OCI-LY7 (cell line): ENCODE measurements around the gene BMAL1. TPM values are rescaled to one million over a fixed set of nuclear protein-coding genes. Genes with fewer than 3 reads are reported as not detected.

ENCODE experiments used
- BruUV-seq: library from RNA; stranded (reverse); fragments of 400-500 nt; replicated peaks from 2 replicates; lab custom pipeline; 2021; lab: Mats Ljungman, UMichigan
- CTCF ChIA-PET: fragments of 300-600 bp; sonication (Branson Sonifier 250); formaldehyde crosslinking; loops from one replicate; lab custom pipeline; 2022; ENCODE audit warnings: antibody characterized with exemption; ENCODE audit not compliant: unreplicated experiment; lab: Charles Lee
- POLR2A ChIA-PET: fragments of 300-600 bp; sonication (Branson Sonifier 250); formaldehyde crosslinking; loops from one replicate; lab custom pipeline; 2022; ENCODE audit warnings: antibody characterized with exemption; lab: Charles Lee
- DNase-seq: peaks from one replicate; pipeline ENCODE4 v3.0.0-alpha.2; 2015; ENCODE audit warnings: low spot score
- H2AFZ ChIP-seq: fragments of 200-600 bp; sonication (generic), shearing (Covaris generic); 2 replicates; pipeline ENCODE4 v1.6.1; 2014; ENCODE audit warnings: mild to moderate bottlenecking, antibody characterized with exemption, low read length, moderate library complexity
- H3K27ac ChIP-seq: fragments of 200-600 bp; sonication (generic); 2 replicates; pipeline ENCODE4 v1.5.1; 2014; ENCODE audit warnings: mixed run types, low read depth, mild to moderate bottlenecking, moderate library complexity, low read length, inconsistent platforms; ENCODE audit not compliant: poor library complexity, severe bottlenecking
- H3K36me3 ChIP-seq: fragments of 200-600 bp; sonication (generic); 2 replicates; pipeline ENCODE4 v1.6.1; 2014; ENCODE audit warnings: mild to moderate bottlenecking, antibody characterized with exemption, low read length, moderate library complexity, mixed read lengths; ENCODE audit not compliant: insufficient read depth
- H3K4me1 ChIP-seq: fragments of 200-600 bp; sonication (generic); 2 replicates; pipeline ENCODE4 v1.5.1; 2014; ENCODE audit warnings: mild to moderate bottlenecking, low read length; ENCODE audit not compliant: insufficient read depth, poor library complexity, severe bottlenecking
- H3K4me2 ChIP-seq: fragments of 200-600 bp; sonication (generic); 2 replicates; pipeline ENCODE4 v1.6.1; 2014; ENCODE audit warnings: mild to moderate bottlenecking, low read length
- H3K4me3 ChIP-seq: fragments of 200-600 bp; sonication (generic); 2 replicates; pipeline ENCODE4 v1.5.1; 2014; ENCODE audit warnings: mild to moderate bottlenecking, low read depth, low read length; ENCODE audit not compliant: poor library complexity, severe bottlenecking
- H3K79me2 ChIP-seq: fragments of 200-600 bp; sonication (generic); 2 replicates; pipeline ENCODE4 v1.6.1; 2016; ENCODE audit warnings: low read depth, mild to moderate bottlenecking, low read length, moderate library complexity, mixed read lengths; ENCODE audit not compliant: insufficient read depth
- H3K9me2 ChIP-seq: fragments of 200-600 bp; sonication (generic); 2 replicates; pipeline ENCODE4 v1.6.1; 2016; ENCODE audit warnings: mild to moderate bottlenecking, low read length, mixed read lengths; ENCODE audit not compliant: insufficient read depth
- H3K9me3 ChIP-seq: fragments of 200-600 bp; sonication (generic); 2 replicates; pipeline ENCODE4 v1.6.1; 2014; ENCODE audit warnings: mild to moderate bottlenecking, mixed run types, low read length, mixed read lengths
- H4K20me1 ChIP-seq: fragments of 200-600 bp; sonication (generic); 2 replicates; pipeline ENCODE4 v1.6.1; 2014; ENCODE audit warnings: mild to moderate bottlenecking, antibody characterized with exemption, low read length, moderate library complexity, mixed read lengths; ENCODE audit not compliant: insufficient read depth
- EZH2phosphoT487 ChIP-seq: fragments of 200-600 bp; sonication (generic); IDR thresholded peaks from 2 replicates; pipeline ENCODE4 v1.6.1; 2018; ENCODE audit warnings: low read depth, borderline replicate concordance, mild to moderate bottlenecking, mixed run types, antibody characterized with exemption, low read length, moderate library complexity, mixed read lengths
- intact Hi-C: fragments of 100-400 bp; cut with micrococcal nuclease; formaldehyde crosslinking; loops from one replicate; pipeline ENCODE4 v1.10.0; 2022; ENCODE audit not compliant: unreplicated experiment
- total RNA-seq, 2 experiments: library from RNA; depleted of rRNA in 1 of 2; stranded (reverse); fragments of >200 nt in 1 of 2; shearing (Covaris generic) in 1 of 2; gene quantifications; 2 replicates each; pipeline ENCODE4 v1.2.3, GENCODE V29; 2014 to 2022
- TF ChIP-seq, protein P1 (sequence below): fragments of 200-600 bp; sonication (generic); conservative IDR thresholded peaks from 2 replicates; pipeline ENCODE4 v1.5.1; 2014; ENCODE audit warnings: mild to moderate bottlenecking, antibody characterized with exemption, low read length, moderate library complexity, mixed read lengths

Gene BMAL1
- total RNA-seq, 2 experiments from 2014 or later, result not detected

GRCh38 chr11:13301522-13301921, 23.9 kb downstream of the BMAL1 start:
- Histone ChIP-seq H3K36me3 (no peaks in the 10 kb centered on the region), H3K4me2 (no peak overlapping the region), H3K79me2 (no peaks in the 10 kb centered on the region), H2AFZ (no peak overlapping the region), H4K20me1 (no peaks in the 10 kb centered on the region), H3K9me2 (no peaks in the 10 kb centered on the region), H3K4me1 (no peaks in the 10 kb centered on the region), H3K27ac (no peak overlapping the region), H3K9me3 (no peaks in the 10 kb centered on the region), H3K4me3 (no peak overlapping the region)
- CTCF ChIA-PET, result interaction anchor here (0.6 kb wide), 1 partner anchor 1007 kb away, joined by 5 read pairs; no protein-coding TSS in a partner anchor
- TF ChIP-seq EZH2phosphoT487, result no peak
- TF ChIP-seq, protein P1, sequence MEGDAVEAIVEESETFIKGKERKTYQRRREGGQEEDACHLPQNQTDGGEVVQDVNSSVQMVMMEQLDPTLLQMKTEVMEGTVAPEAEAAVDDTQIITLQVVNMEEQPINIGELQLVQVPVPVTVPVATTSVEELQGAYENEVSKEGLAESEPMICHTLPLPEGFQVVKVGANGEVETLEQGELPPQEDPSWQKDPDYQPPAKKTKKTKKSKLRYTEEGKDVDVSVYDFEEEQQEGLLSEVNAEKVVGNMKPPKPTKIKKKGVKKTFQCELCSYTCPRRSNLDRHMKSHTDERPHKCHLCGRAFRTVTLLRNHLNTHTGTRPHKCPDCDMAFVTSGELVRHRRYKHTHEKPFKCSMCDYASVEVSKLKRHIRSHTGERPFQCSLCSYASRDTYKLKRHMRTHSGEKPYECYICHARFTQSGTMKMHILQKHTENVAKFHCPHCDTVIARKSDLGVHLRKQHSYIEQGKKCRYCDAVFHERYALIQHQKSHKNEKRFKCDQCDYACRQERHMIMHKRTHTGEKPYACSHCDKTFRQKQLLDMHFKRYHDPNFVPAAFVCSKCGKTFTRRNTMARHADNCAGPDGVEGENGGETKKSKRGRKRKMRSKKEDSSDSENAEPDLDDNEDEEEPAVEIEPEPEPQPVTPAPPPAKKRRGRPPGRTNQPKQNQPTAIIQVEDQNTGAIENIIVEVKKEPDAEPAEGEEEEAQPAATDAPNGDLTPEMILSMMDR, result no peak
- no peak for DNase-seq
- intact Hi-C loops, result no loop called here
- no TSS peak for BruUV-seq
- POLR2A ChIA-PET, result interaction anchor here (1.3 kb wide), 1 partner anchor 43 kb away, joined by 3 read pairs; no protein-coding TSS in a partner anchor

- no peaks in the 10 kb centered on the region for H4K20me1 ChIP-seq
- no peak overlapping the region for H3K27ac ChIP-seq
- H3K4me3 ChIP-seq, result no peak overlapping the region
- H3K4me2 ChIP-seq, result no peak overlapping the region
- BruUV-seq, result no TSS peak
- H2AFZ ChIP-seq, result no peak overlapping the region
- no peaks in the 10 kb centered on the region for H3K4me1 ChIP-seq
- ChIA-PET POLR2A (interaction anchor here (0.7 to 1.3 kb wide), 3 partner anchors 16 to 42 kb away, joined by 3 read pairs; no protein-coding TSS in a partner anchor), CTCF (no interaction called here)
- H3K36me3 ChIP-seq, result no peaks in the 10 kb centered on the region
- H3K79me2 ChIP-seq, result no peaks in the 10 kb centered on the region
- no peaks in the 10 kb centered on the region for H3K9me3 ChIP-seq
- no peak for DNase-seq
- TF ChIP-seq, protein P1, result no peak
- TF ChIP-seq EZH2phosphoT487, result no peak
- no peaks in the 10 kb centered on the region for H3K9me2 ChIP-seq
- intact Hi-C loops, result no loop called here
These were observed 24.9 kb downstream of the BMAL1 start for GRCh38 chr11:13302420-13302958.
